ENCODE data around the gene ANKUB1.

DNA sequence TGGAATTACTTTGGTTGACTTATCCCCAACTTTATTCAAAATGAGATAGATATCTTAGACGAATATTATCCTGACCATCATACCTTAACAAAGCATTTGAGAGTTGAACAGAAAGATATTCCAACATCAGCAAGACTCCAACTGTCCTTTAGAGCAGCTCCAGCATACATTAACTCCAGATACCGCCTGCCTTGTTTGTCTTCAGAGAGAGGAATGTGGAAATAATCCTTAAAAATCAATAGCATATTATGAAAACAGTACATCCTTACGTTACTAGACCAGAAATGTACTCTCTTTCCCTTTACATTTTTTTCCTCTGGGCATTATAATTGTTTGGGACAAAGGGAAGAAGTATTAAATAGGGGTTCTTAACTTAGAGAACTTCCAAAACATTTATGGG, 1.7 kb downstream of the ANKUB1 start:
- TF ChIP-seq CTCF (IDR thresholded peaks at IDR 0.05 in 2 of 3, conservative IDR thresholded peaks at IDR 0.05 in 1 of 3; ENCODE audit: borderline replicate concordance in 1 of 3, insufficient read depth in 1 of 3, low read depth in 2 of 3, low read length in 2 of 3), result no peak
- no peak for TF ChIP-seq POLR2A (IDR thresholded peaks at IDR 0.05; ENCODE audit: borderline replicate concordance, extremely low read depth, insufficient read depth, insufficient read length)
- no peak for TF ChIP-seq ZBTB33 (IDR thresholded peaks at IDR 0.05; ENCODE audit: extremely low read depth, insufficient replicate concordance, low read length)
- TF ChIP-seq EZH2 (IDR thresholded peaks at IDR 0.05), result no peak
- no peak for TF ChIP-seq ZFX (IDR thresholded peaks at IDR 0.05)
- TF ChIP-seq FOSL1 (IDR thresholded peaks at IDR 0.05; ENCODE audit: low read depth), result no peak
- TF ChIP-seq ZNF274 (IDR thresholded peaks at IDR 0.05; ENCODE audit: low read depth, low read length), result no peak
- TF ChIP-seq POLR2AphosphoS5 (IDR thresholded peaks at IDR 0.05; ENCODE audit: low read depth, low read length), result no peak
- TF ChIP-seq ELF1 (IDR thresholded peaks at IDR 0.05; ENCODE audit: borderline replicate concordance, low read depth), result no peak
- TF ChIP-seq REST (IDR thresholded peaks at IDR 0.05; ENCODE audit: low read depth), result no peak
- TF ChIP-seq EZH2phosphoT487 (IDR thresholded peaks at IDR 0.05; ENCODE audit: borderline replicate concordance), result no peak
- no peak for TF ChIP-seq SIN3A (IDR thresholded peaks at IDR 0.05; ENCODE audit: low read depth)
- no peak for TF ChIP-seq YY1 (IDR thresholded peaks at IDR 0.05; ENCODE audit: extremely low read depth, insufficient replicate concordance, low read depth, low read length)

Data from HCT116 (cell line).